COR-L47 (cell line): ENCODE measurements around the gene TPM1.
"Not testable (repeated sequence)": the region's sequence is repeated elsewhere in the genome, so short reads cannot be mapped to it uniquely, and the experiment has no call there.

ENCODE experiments used
- DNase-seq: peaks from one replicate; lab custom pipeline; 2025; lab: John Stamatoyannopoulos, UW

Gene TPM1

GRCh38 chr15:63099581-63099980, 57.0 kb downstream of the TPM1 start:
- DNase-seq = not testable (repeated sequence)

GRCh38 chr15:63103416-63103815, 60.9 kb downstream of the TPM1 start:
- no peak for DNase-seq

GRCh38 chr15:63104727-63105126, 62.2 kb downstream of the TPM1 start:
- DNase-seq = no peak

- DNase-seq = not testable (repeated sequence)
Observed at GRCh38 chr15:63105354-63105753, 62.8 kb downstream of the TPM1 start.

GRCh38 chr15:63107895-63108546, 65.5 kb downstream of the TPM1 start:
- DNase-seq = no peak

- DNase-seq = no peak
Observed at GRCh38 chr15:63109498-63109897, 67.0 kb downstream of the TPM1 start.

GRCh38 chr15:63109920-63110319, 67.4 kb downstream of the TPM1 start:
- no peak for DNase-seq

GRCh38 chr15:63110428-63111026, 68.0 kb downstream of the TPM1 start:
- no peak for DNase-seq

- DNase-seq = no peak
Observed at GRCh38 chr15:63111481-63111880, 68.9 kb downstream of the TPM1 start.

- no peak for DNase-seq
Observed at GRCh38 chr15:63112871-63113270, 70.3 kb downstream of the TPM1 start.

GRCh38 chr15:63114465-63114864, 71.9 kb downstream of the TPM1 start:
- no peak for DNase-seq
